H1 (cell line): ENCODE results near the gene SLIT3. TPM values are rescaled to one million over a fixed set of nuclear protein-coding genes. Genes with fewer than 3 reads are reported as not detected.

Experiments
- CTCF ChIA-PET: fragments of 300-600 bp; sonication (Branson Sonifier 250); formaldehyde crosslinking; loops from one replicate; lab custom pipeline; 2021; ENCODE audit not compliant: partially characterized antibody; lab: Charles Lee
- POLR2A ChIA-PET: fragments of 300-600 bp; sonication (Branson Sonifier 250); formaldehyde crosslinking; loops from one replicate; lab custom pipeline; 2021; ENCODE audit warnings: inconsistent platforms; ENCODE audit not compliant: partially characterized antibody; lab: Charles Lee
- DNase-seq, 2 experiments: peaks; one replicate each; pipeline versions ENCODE4 v3.0.0 to v3.0.0-alpha.2; 2010 to 2022; ENCODE audit warnings: low spot score in 2 of 2, low read depth in 1 of 2, mixed read lengths in 1 of 2
- FAIRE-seq: peaks from 2 replicates; lab custom pipeline; 2011; peaks lifted over from hg19 to GRCh38; lab: Jason Lieb, UNC
- H2AFZ ChIP-seq: 2 replicates; pipeline ENCODE4 v1.8.1; 2012; ENCODE audit warnings: low read length, inconsistent platforms
- H2AK5ac ChIP-seq: 2 replicates; pipeline ENCODE4 v1.6.1; 2013; ENCODE audit warnings: low read depth, low read length
- H2BK120ac ChIP-seq: replicated peaks from 2 replicates; pipeline ENCODE3; 2013; ENCODE audit warnings: low read depth, low read length, inconsistent platforms
- H2BK12ac ChIP-seq: 2 replicates; pipeline ENCODE4 v1.6.1; 2013; ENCODE audit warnings: low read depth, low read length
- H2BK15ac ChIP-seq: 2 replicates; pipeline ENCODE4 v1.6.1; 2013; ENCODE audit warnings: low read length
- H2BK20ac ChIP-seq: 2 replicates; pipeline ENCODE4 v1.6.1; 2013; ENCODE audit warnings: low read length
- H2BK5ac ChIP-seq: 2 replicates; pipeline ENCODE4 v1.6.1; 2013; ENCODE audit warnings: low read depth, low read length
- H3K14ac ChIP-seq: 2 replicates; pipeline ENCODE4 v1.6.1; 2013; ENCODE audit warnings: inconsistent platforms; ENCODE audit not compliant: insufficient read length
- H3K18ac ChIP-seq: 2 replicates; pipeline ENCODE4 v1.6.1; 2013; ENCODE audit warnings: low read length; ENCODE audit errors: extremely low read depth
- H3K23ac ChIP-seq: 2 replicates; pipeline ENCODE4 v1.6.1; 2013; ENCODE audit warnings: inconsistent platforms; ENCODE audit not compliant: insufficient read length
- H3K23me2 ChIP-seq: 2 replicates; pipeline ENCODE4 v1.6.1; 2013; ENCODE audit warnings: low read depth, low read length
- H3K27ac ChIP-seq: 2 replicates; pipeline ENCODE4 v1.6.1; 2011; ENCODE audit warnings: low read depth, low read length, inconsistent platforms
- H3K27me3 ChIP-seq, 4 experiments: replicated peaks in 1 of 4; 1 replicate in 1 of 4; 2 replicates in 3 of 4; pipeline versions ENCODE4 v1.6.1 to v1.8.1; 2011 to 2013; ENCODE audit warnings: low read length in 3 of 4, mild to moderate bottlenecking in 3 of 4, inconsistent platforms in 2 of 4, mixed read lengths in 2 of 4, moderate library complexity in 1 of 4; ENCODE audit not compliant: control insufficient read depth in 3 of 4, insufficient read depth in 3 of 4; ENCODE audit errors: extremely low read depth in 1 of 4
- H3K36me3 ChIP-seq, 4 experiments: 2 replicates each; pipeline versions ENCODE4 v1.6.1 to v1.8.1; 2011 to 2013; ENCODE audit warnings: mild to moderate bottlenecking in 4 of 4, low read length in 3 of 4, moderate library complexity in 2 of 4, control low read depth in 1 of 4, inconsistent platforms in 1 of 4; ENCODE audit not compliant: insufficient read depth in 4 of 4, control insufficient read depth in 2 of 4
- H3K4ac ChIP-seq: replicated peaks from 2 replicates; pipeline ENCODE3; 2013; ENCODE audit warnings: low read length, low read depth, mixed read lengths, inconsistent platforms; ENCODE audit not compliant: insufficient read length
- H3K4me1 ChIP-seq, 4 experiments: replicated peaks in 1 of 4; 1 replicate in 1 of 4; 2 replicates in 3 of 4; pipeline versions ENCODE4 v1.6.1 to v1.8.1; 2011 to 2013; ENCODE audit warnings: low read length in 3 of 4, inconsistent platforms in 2 of 4, mixed read lengths in 1 of 4; ENCODE audit not compliant: insufficient read depth in 4 of 4, control insufficient read depth in 3 of 4
- H3K4me2 ChIP-seq, 2 experiments: 2 replicates each; pipeline versions ENCODE4 v1.6.1 to v1.8.1; 2011 to 2013; ENCODE audit warnings: low read depth in 2 of 2, low read length in 2 of 2, control low read depth in 1 of 2, inconsistent platforms in 1 of 2, mild to moderate bottlenecking in 1 of 2; ENCODE audit not compliant: insufficient read depth in 1 of 2
- H3K4me3 ChIP-seq, 4 experiments: fragments of 200-600, 300-600 bp in 1 of 4; sonication (generic), shearing (Covaris generic), sonication (Bioruptor Twin) in 1 of 4; 2 replicates each; pipeline versions ENCODE4 v1.5.1 to v1.8.1; 2011 to 2016; ENCODE audit warnings: low read length in 4 of 4, low read depth in 3 of 4, control low read depth in 2 of 4, inconsistent platforms in 2 of 4, mild to moderate bottlenecking in 2 of 4, mixed read lengths in 1 of 4, moderate library complexity in 1 of 4; ENCODE audit not compliant: insufficient read depth in 2 of 4; ENCODE audit errors: extremely low read depth in 1 of 4
- H3K56ac ChIP-seq: replicated peaks from 2 replicates; pipeline ENCODE3; 2013; ENCODE audit warnings: low read depth, mild to moderate bottlenecking, mixed read lengths, low read length, inconsistent platforms; ENCODE audit not compliant: insufficient read length
- H3K79me1 ChIP-seq: 2 replicates; pipeline ENCODE4 v1.6.1; 2013; ENCODE audit warnings: low read depth, low read length, control low read depth
- H3K79me2 ChIP-seq, 2 experiments: 2 replicates each; pipeline versions ENCODE4 v1.6.1 to v1.8.1; 2012 to 2013; ENCODE audit warnings: low read length in 2 of 2, mild to moderate bottlenecking in 2 of 2, inconsistent platforms in 1 of 2; ENCODE audit not compliant: insufficient read depth in 2 of 2, control insufficient read depth in 1 of 2
- H3K9ac ChIP-seq, 4 experiments: replicated peaks in 1 of 4; 1 replicate in 1 of 4; 2 replicates in 3 of 4; pipeline versions ENCODE4 v1.6.1 to v1.8.1; 2011 to 2013; ENCODE audit warnings: low read depth in 3 of 4, low read length in 3 of 4, control low read depth in 2 of 4, mild to moderate bottlenecking in 2 of 4, moderate library complexity in 2 of 4, inconsistent platforms in 1 of 4; ENCODE audit errors: extremely low read depth in 1 of 4
- H3K9me3 ChIP-seq, 2 experiments: 2 replicates each; pipeline versions ENCODE4 v1.6.1 to v1.8.1; 2012 to 2013; ENCODE audit warnings: mild to moderate bottlenecking in 2 of 2, moderate library complexity in 2 of 2, control low read depth in 1 of 2, inconsistent platforms in 1 of 2, low read depth in 1 of 2, low read length in 1 of 2, mixed read lengths in 1 of 2; ENCODE audit not compliant: insufficient read depth in 2 of 2
- H4K20me1 ChIP-seq, 2 experiments: replicated peaks in 1 of 2; 2 replicates each; pipeline versions ENCODE3 to v1.8.1; 2011 to 2013; ENCODE audit warnings: inconsistent platforms in 2 of 2, low read length in 2 of 2, mild to moderate bottlenecking in 1 of 2; ENCODE audit not compliant: insufficient read depth in 2 of 2, control insufficient read depth in 1 of 2
- H4K5ac ChIP-seq: 2 replicates; pipeline ENCODE4 v1.6.1; 2013; ENCODE audit warnings: low read length, low read depth, mixed read lengths, inconsistent platforms; ENCODE audit not compliant: insufficient read length
- H4K8ac ChIP-seq: 2 replicates; pipeline ENCODE4 v1.8.0; 2013; ENCODE audit warnings: mild to moderate bottlenecking, moderate library complexity, low read length, inconsistent platforms; ENCODE audit not compliant: insufficient read depth; ENCODE audit errors: extremely low read depth
- H4K91ac ChIP-seq: replicated peaks from 2 replicates; pipeline ENCODE3; 2013; ENCODE audit warnings: low read length, mixed read lengths, inconsistent platforms; ENCODE audit not compliant: insufficient read length
- BCL11A ChIP-seq, 2 experiments: IDR thresholded peaks; one replicate each; pipeline ENCODE4 v1.6.1; 2011; ENCODE audit warnings: low read depth in 2 of 2, low read length in 2 of 2, mild to moderate bottlenecking in 2 of 2
- CBX8 ChIP-seq: fragments of 300-800, 300-1000 bp; sonication (generic); IDR thresholded peaks from 2 replicates; pipeline ENCODE4 v1.7.1; 2016; ENCODE audit warnings: low read depth, low read length, borderline replicate concordance
- CEBPB ChIP-seq: IDR thresholded peaks from 2 replicates; pipeline ENCODE4 v1.6.1; 2012; ENCODE audit warnings: low read depth, low read length
- POLR2A ChIP-seq, 2 experiments: IDR thresholded peaks; 1 replicate in 1 of 2; 2 replicates in 1 of 2; pipeline ENCODE4 v1.6.1; 2011; ENCODE audit warnings: low read depth in 2 of 2, low read length in 2 of 2, mild to moderate bottlenecking in 2 of 2; ENCODE audit errors: control extremely low read depth in 1 of 2
- RAD21 ChIP-seq, 2 experiments: IDR thresholded peaks in 1 of 2; conservative IDR thresholded peaks in 1 of 2; 2 replicates each; pipeline ENCODE4 v1.6.1; 2011; ENCODE audit warnings: low read depth in 2 of 2, low read length in 2 of 2, improper control_type of control experiment in 1 of 2, inconsistent platforms in 1 of 2, mild to moderate bottlenecking in 1 of 2, moderate library complexity in 1 of 2
- RBBP5 ChIP-seq: IDR thresholded peaks from 2 replicates; pipeline ENCODE4 v1.7.1; 2012; ENCODE audit warnings: low read depth, mild to moderate bottlenecking, inconsistent platforms, low read length, moderate library complexity, borderline replicate concordance
- RFX5 ChIP-seq: IDR thresholded peaks from 2 replicates; pipeline ENCODE4 v1.6.1; 2011; ENCODE audit warnings: low read depth, low read length, improper control_type of control experiment, borderline replicate concordance
- WGBS, 2 experiments: shearing (Covaris generic) in 1 of 2; methylation state at CpG; one replicate each; pipeline versions ENCODE4 v1.1.6 to v1.1.7; 2013 to 2015; ENCODE audit warnings: low lambda C conversion rate in 2 of 2, mixed read lengths in 2 of 2, inconsistent platforms in 1 of 2, low coverage in 1 of 2, missing lambda C conversion rate in 1 of 2; ENCODE audit not compliant: insufficient replicate concordance in 2 of 2, insufficient coverage in 1 of 2, insufficient read length in 1 of 2; ENCODE audit errors: extremely low coverage in 1 of 2, missing lambda C conversion rate in 1 of 2; 5-methylcytosine and 5-hydroxymethylcytosine counted together
- polyA plus RNA-seq, 7 experiments: library from polyadenylated mRNA; depleted of rRNA in 3 of 7; stranded (reverse) in 5 of 7; unstranded in 2 of 7; fragments of >200 nt in 5 of 7; fragments of 200-250 nt in 2 of 7; gene quantifications; 1 replicate in 5 of 7; 2 replicates in 1 of 7; 4 replicates in 1 of 7; pipeline versions ENCODE4 v1.2.1 to v1.2.3, GENCODE V29; 2011 to 2013; ENCODE audit warnings: missing spikeins in 2 of 7, mixed read lengths in 2 of 7
- total RNA-seq: library from RNA; stranded (reverse); fragmentation: NEBNext Ultra II Directional; extraction: Animal tissue kit (Norgen Biotek cat#: 25700); gene quantifications from 2 replicates; pipeline ENCODE4 v1.2.1, GENCODE V29; 2021
- TF ChIP-seq, protein P1 (sequence below), 3 experiments: IDR thresholded peaks; 1 replicate in 2 of 3; 2 replicates in 1 of 3; pipeline versions ENCODE4 v1.5.1 to v1.6.1; 2011; ENCODE audit warnings: low read length in 3 of 3, mild to moderate bottlenecking in 3 of 3, inconsistent platforms in 2 of 3, low read depth in 1 of 3, moderate library complexity in 1 of 3; ENCODE audit not compliant: insufficient read depth in 1 of 3; ENCODE audit errors: control extremely low read depth in 1 of 3

The SLIT3 gene
- total and polyA plus RNA-seq, 2 of the 8 experiments (the other 6 are each of a cell fraction or from before 2014, with no cell fraction given), result 1.1 to 1.2 TPM

- no peaks in the 10 kb centered on the region for H3K79me1 ChIP-seq
- no peak overlapping the region for H3K9ac ChIP-seq
- H3K27ac ChIP-seq, result no peak overlapping the region
- POLR2A ChIA-PET, result no interaction called here
- no peak overlapping the region for H2AFZ ChIP-seq
- H3K23ac ChIP-seq, result no peak overlapping the region
- peak overlapping the region in 1 of 2 experiments; percentile 87; a peak in 1 of 4 replicates for H3K4me2 ChIP-seq
- 21% methylated on average over 17 of the region's 17 CpGs; no CpG with 5 or more reads in 1 of the 2 experiments for WGBS, 2 experiments
- H3K4me1 ChIP-seq, result peaks cover 5 to 12% (median 7%) of the 10 kb centered on the region in 4 experiments; a peak in 6 of 7 replicates
- H3K27me3 ChIP-seq, result peaks cover 7 to 41% (median 32%) of the 10 kb centered on the region in 4 experiments
- no peak overlapping the region for H4K5ac ChIP-seq
- FAIRE-seq, result peak; percentile 85
- no peaks in the 10 kb centered on the region for H4K20me1 ChIP-seq
- no peak overlapping the region for H2BK12ac ChIP-seq
- no peak overlapping the region for H3K4me3 ChIP-seq
- no peak overlapping the region for H2BK5ac ChIP-seq
- H3K9me3 ChIP-seq, result no peaks in the 10 kb centered on the region
- H3K4ac ChIP-seq, result no peak overlapping the region
- H3K56ac ChIP-seq, result no peak overlapping the region
- CTCF ChIA-PET, result interaction anchor here (0.6 to 5.2 kb wide), 35 partner anchors 10 to 612 kb away, joined by 3 to 33 read pairs (median 4); partner anchors contain the start of gene SPDL1
- H2BK20ac ChIP-seq, result no peak overlapping the region
- DNase-seq, result peak in 1 of 2 experiments; percentile 83
- H3K36me3 ChIP-seq, result no peaks in the 10 kb centered on the region
- no peak overlapping the region for H2BK15ac ChIP-seq
- TF ChIP-seq BCL11A (IDR thresholded peaks at IDR 0.05; ENCODE audit: low read depth in 2 of 2, low read length in 2 of 2), result no peak
- TF ChIP-seq CBX8, result no peak
- 0 out of 2 replicates have a peak, but pooled peaks have one; percentile 28 for TF ChIP-seq CEBPB
- TF ChIP-seq POLR2A (IDR thresholded peaks at IDR 0.05; ENCODE audit: control extremely low read depth in 1 of 2, low read depth in 2 of 2, low read length in 2 of 2), result no peak
- peak; percentile 77 to 78 for TF ChIP-seq RAD21 (IDR thresholded peaks at IDR 0.05 in 1 of 2, conservative IDR thresholded peaks at IDR 0.05 in 1 of 2; ENCODE audit: low read depth in 2 of 2, low read length in 2 of 2)
- TF ChIP-seq RBBP5, result no peak
- TF ChIP-seq RFX5, result no peak
- TF ChIP-seq, protein P1, sequence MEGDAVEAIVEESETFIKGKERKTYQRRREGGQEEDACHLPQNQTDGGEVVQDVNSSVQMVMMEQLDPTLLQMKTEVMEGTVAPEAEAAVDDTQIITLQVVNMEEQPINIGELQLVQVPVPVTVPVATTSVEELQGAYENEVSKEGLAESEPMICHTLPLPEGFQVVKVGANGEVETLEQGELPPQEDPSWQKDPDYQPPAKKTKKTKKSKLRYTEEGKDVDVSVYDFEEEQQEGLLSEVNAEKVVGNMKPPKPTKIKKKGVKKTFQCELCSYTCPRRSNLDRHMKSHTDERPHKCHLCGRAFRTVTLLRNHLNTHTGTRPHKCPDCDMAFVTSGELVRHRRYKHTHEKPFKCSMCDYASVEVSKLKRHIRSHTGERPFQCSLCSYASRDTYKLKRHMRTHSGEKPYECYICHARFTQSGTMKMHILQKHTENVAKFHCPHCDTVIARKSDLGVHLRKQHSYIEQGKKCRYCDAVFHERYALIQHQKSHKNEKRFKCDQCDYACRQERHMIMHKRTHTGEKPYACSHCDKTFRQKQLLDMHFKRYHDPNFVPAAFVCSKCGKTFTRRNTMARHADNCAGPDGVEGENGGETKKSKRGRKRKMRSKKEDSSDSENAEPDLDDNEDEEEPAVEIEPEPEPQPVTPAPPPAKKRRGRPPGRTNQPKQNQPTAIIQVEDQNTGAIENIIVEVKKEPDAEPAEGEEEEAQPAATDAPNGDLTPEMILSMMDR (IDR thresholded peaks at IDR 0.05; ENCODE audit: control extremely low read depth in 1 of 3, insufficient read depth in 1 of 3, low read depth in 1 of 3, low read length in 3 of 3), result peak; percentile 73 to 93 (median 82)
- no peak overlapping the region for H4K91ac ChIP-seq
- no peak overlapping the region for H3K18ac ChIP-seq
- H2BK120ac ChIP-seq, result no peak overlapping the region
- peaks cover 11% of the 10 kb centered on the region for H3K23me2 ChIP-seq
- no peak overlapping the region for H4K8ac ChIP-seq
- H2AK5ac ChIP-seq, result no peak overlapping the region
- no peak overlapping the region for H3K14ac ChIP-seq
- no peaks in the 10 kb centered on the region for H3K79me2 ChIP-seq
These were observed 1.7 kb upstream of the SLIT3 start for GRCh38 chr5:169302491-169303118.
